ENCODE measurements around the gene HSD17B13.
A peak's percentile ranks its signal among the peaks of the same experiment; 100 is the strongest.

DNA sequence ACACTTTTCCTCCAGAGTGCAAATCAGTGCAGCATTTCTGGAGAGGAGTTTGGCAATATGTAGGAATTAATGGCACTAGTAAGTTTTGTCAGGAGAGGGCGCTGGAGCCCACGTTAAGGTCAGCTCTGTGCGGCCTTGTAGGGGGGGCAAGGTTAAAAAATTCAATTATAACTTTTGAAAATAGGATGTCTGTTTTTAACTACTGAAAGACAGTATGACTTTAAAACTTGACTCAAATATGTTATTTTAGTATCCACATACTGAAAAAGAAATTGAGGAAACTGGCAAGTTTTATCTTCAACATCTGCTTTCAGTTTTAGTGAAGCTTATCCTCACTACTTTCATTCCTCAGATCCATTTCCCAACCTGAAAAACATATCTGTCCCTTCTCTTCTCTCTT lies 30.9 kb upstream of the HSD17B13 start:
- TF ChIP-seq, protein P1, sequence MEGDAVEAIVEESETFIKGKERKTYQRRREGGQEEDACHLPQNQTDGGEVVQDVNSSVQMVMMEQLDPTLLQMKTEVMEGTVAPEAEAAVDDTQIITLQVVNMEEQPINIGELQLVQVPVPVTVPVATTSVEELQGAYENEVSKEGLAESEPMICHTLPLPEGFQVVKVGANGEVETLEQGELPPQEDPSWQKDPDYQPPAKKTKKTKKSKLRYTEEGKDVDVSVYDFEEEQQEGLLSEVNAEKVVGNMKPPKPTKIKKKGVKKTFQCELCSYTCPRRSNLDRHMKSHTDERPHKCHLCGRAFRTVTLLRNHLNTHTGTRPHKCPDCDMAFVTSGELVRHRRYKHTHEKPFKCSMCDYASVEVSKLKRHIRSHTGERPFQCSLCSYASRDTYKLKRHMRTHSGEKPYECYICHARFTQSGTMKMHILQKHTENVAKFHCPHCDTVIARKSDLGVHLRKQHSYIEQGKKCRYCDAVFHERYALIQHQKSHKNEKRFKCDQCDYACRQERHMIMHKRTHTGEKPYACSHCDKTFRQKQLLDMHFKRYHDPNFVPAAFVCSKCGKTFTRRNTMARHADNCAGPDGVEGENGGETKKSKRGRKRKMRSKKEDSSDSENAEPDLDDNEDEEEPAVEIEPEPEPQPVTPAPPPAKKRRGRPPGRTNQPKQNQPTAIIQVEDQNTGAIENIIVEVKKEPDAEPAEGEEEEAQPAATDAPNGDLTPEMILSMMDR (conservative IDR thresholded peaks at IDR 0.05; ENCODE audit: low read depth, low read length) = peak; percentile 62
- no peak for TF ChIP-seq MXI1 (IDR thresholded peaks at IDR 0.05; ENCODE audit: borderline replicate concordance, low read depth, low read length)
- TF ChIP-seq RCOR1 (IDR thresholded peaks at IDR 0.05; ENCODE audit: insufficient replicate concordance, low read length) = no peak
- TF ChIP-seq CEBPB (IDR thresholded peaks at IDR 0.05; ENCODE audit: low read depth, low read length) = peak; percentile 34; the same call in 1 of the 2 replicates
- no peak for TF ChIP-seq POLR2A (IDR thresholded peaks at IDR 0.05; ENCODE audit: low read depth, low read length)
- TF ChIP-seq, protein P2, sequence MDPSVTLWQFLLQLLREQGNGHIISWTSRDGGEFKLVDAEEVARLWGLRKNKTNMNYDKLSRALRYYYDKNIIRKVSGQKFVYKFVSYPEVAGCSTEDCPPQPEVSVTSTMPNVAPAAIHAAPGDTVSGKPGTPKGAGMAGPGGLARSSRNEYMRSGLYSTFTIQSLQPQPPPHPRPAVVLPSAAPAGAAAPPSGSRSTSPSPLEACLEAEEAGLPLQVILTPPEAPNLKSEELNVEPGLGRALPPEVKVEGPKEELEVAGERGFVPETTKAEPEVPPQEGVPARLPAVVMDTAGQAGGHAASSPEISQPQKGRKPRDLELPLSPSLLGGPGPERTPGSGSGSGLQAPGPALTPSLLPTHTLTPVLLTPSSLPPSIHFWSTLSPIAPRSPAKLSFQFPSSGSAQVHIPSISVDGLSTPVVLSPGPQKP (IDR thresholded peaks at IDR 0.05; ENCODE audit: borderline replicate concordance, low read depth, low read length) = no peak
- no peak for TF ChIP-seq BHLHE40 (IDR thresholded peaks at IDR 0.05; ENCODE audit: low read depth, low read length)
- TF ChIP-seq RFX5 (IDR thresholded peaks at IDR 0.05; ENCODE audit: low read depth, low read length) = no peak
- TF ChIP-seq NFE2L2 (IDR thresholded peaks at IDR 0.05; ENCODE audit: low read depth, low read length) = no peak

Data from IMR-90 (cell line).